ENCODE data around the gene CFAP410.
"Not testable (repeated sequence)": the region's sequence is repeated elsewhere in the genome, so short reads cannot be mapped to it uniquely, and the experiment has no call there.

Gene CFAP410

DNA sequence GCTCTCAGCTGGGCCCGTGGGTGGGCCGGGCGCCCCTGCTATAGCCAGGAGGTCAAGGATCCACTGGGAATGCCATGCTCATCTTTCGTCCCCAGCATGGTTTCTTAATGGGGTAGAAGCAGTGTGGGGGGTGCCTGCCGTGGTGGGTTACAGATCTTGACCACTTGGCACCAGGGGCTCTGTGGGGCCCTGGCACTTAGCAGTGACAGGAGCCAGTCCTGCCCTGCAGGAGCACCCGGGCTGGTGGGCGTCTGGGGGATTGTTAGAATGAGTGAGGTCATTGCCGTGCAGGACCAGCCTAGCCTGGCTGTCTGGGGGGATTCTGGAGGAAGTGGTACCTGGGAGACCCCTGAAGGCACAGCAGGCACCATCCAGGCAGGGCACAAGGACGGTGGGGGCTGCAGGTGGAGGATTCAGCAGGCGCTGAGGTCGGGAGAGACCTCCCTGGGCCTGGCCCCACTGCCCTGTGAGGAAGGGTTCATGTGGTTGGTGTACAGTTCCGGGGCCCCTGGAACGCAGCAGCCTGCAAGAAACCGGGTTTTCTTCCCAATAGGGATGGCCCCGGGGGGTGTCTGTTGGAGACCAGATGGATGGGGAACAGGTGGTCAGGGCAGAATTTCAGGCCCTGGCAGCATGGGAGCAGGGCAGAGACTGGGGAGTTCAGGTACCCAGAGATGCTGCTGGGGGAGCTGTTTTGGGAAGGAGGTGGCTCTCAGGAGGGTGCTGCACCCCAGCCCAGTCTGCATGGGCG lies 48.7 kb downstream of the CFAP410 start:
- no peaks in the 10 kb centered on the region for H3K9me3 ChIP-seq (ENCODE audit: insufficient read depth, low read depth, low read length)
- H3K36me3 ChIP-seq (ENCODE audit: insufficient read depth, low read depth, low read length) = no peaks in the 10 kb centered on the region
- H3K27me3 ChIP-seq (ENCODE audit: insufficient read depth, low read length) = peaks cover 14% of the 10 kb centered on the region
- no peak overlapping the region for H3K4me3 ChIP-seq (ENCODE audit: low read length)
- no peak overlapping the region for H3K27ac ChIP-seq (ENCODE audit: low read length)
- H3K9ac ChIP-seq (ENCODE audit: low read depth, low read length) = no peak overlapping the region
- H3K4me1 ChIP-seq (ENCODE audit: insufficient read depth, low read length) = no peaks in the 10 kb centered on the region

DNA sequence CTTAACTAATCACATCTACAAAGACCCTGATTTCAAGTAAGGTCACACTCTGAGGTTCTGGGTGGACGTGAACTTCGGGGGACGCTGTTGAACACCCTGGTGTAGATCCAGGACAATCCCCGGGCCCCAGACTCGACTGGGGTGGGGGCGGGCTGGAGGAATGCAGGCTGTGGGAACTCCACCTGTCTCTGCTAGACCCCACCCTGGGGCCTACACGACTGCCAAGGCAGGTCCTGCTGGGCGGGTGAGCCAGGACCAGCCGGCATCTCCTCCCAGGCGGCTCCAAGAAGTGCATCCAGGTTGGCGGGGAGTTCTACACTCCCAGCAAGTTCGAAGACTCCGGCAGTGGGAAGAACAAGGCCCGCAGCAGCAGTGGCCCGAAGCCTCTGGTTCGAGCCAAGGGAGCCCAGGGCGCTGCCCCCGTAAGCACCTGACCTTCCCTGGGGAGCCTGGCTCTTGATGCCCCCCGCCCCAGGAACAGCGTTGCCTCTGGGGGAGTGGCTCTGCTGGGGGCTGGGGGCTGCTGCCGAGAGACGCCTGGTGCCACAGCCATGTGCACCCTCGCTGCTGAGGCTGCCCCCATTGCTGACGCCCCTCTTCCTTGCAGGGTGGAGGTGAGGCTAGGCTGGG lies 49.7 kb downstream of the CFAP410 start:
- Histone ChIP-seq H3K9me3 (ENCODE audit: insufficient read depth, low read depth, low read length) (no peaks in the 10 kb centered on the region), H3K4me1 (ENCODE audit: insufficient read depth, low read length) (peaks cover under 1% of the 10 kb centered on the region; the same call in 1 of the 2 replicates), H3K36me3 (ENCODE audit: insufficient read depth, low read depth, low read length) (no peaks in the 10 kb centered on the region), H3K4me3 (ENCODE audit: low read length) (no peak overlapping the region), H3K9ac (ENCODE audit: low read depth, low read length) (no peak overlapping the region), H3K27me3 (ENCODE audit: insufficient read depth, low read length) (peaks cover 24% of the 10 kb centered on the region), H3K27ac (ENCODE audit: low read length) (no peak overlapping the region)

GRCh38 chr21:44288251-44289110 lies 50.7 kb downstream of the CFAP410 start:
- Histone ChIP-seq H3K27ac (ENCODE audit: low read length) (no peak overlapping the region), H3K36me3 (ENCODE audit: insufficient read depth, low read depth, low read length) (no peaks in the 10 kb centered on the region), H3K9ac (ENCODE audit: low read depth, low read length) (no peak overlapping the region), H3K9me3 (ENCODE audit: insufficient read depth, low read depth, low read length) (no peaks in the 10 kb centered on the region), H3K4me3 (ENCODE audit: low read length) (no peak overlapping the region), H3K27me3 (ENCODE audit: insufficient read depth, low read length) (peaks cover 32% of the 10 kb centered on the region), H3K4me1 (ENCODE audit: insufficient read depth, low read length) (peaks cover 11% of the 10 kb centered on the region)

DNA sequence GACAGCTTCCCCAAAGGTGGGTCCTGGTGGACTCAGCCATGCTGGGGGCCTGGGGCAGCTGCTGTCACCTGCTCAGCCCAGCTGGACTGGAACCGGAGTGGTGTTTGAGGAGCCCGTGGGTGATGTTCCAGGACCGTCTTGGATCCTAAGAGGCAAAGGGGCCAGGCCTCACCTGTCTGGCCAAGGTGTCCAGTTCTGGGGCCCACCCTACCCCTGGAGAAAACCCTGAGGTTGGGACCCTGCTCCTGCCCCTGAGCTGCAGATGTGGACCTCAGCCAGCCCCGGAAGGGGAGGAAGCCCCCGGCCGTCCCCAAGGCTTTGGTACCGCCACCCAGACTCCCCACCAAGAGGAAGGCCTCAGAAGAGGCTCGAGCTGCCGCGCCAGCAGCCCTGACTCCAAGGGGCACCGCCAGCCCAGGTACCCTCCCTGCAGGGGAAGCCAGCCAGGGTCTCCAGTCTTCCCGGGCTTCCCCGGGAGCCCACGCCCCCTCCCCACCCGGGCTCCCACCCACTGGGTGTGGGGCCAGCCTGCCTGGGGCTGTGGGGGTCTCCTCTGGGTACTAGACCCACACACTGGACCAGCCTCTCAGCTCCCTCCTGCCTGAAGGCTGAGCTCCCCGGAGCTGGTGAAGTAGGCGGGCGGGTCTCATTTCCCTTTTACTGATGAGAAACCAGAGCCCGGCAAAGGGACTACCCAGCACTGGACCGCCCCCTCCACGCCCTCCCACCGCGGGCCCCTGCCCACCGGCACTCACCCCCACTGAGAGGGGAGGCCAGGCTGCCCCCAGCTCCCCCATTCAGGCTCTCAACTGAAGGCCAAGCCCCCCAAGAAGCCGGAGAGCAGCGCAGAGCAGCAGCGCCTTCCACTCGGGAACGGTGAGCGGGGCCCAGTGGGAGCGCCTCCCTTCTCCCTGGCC lies 52.2 kb downstream of the CFAP410 start:
- Histone ChIP-seq H3K4me1 (ENCODE audit: insufficient read depth, low read length) (peaks cover 14% of the 10 kb centered on the region), H3K9me3 (ENCODE audit: insufficient read depth, low read depth, low read length) (no peaks in the 10 kb centered on the region), H3K9ac (ENCODE audit: low read depth, low read length) (no peak overlapping the region), H3K27ac (ENCODE audit: low read length) (no peak overlapping the region), H3K27me3 (ENCODE audit: insufficient read depth, low read length) (peaks cover 32% of the 10 kb centered on the region), H3K36me3 (ENCODE audit: insufficient read depth, low read depth, low read length) (no peaks in the 10 kb centered on the region), H3K4me3 (ENCODE audit: low read length) (no peak overlapping the region)

GRCh38 chr21:44286086-44286715 lies 53.0 kb downstream of the CFAP410 start:
- Histone ChIP-seq H3K36me3 (ENCODE audit: insufficient read depth, low read depth, low read length) (no peaks in the 10 kb centered on the region), H3K9me3 (ENCODE audit: insufficient read depth, low read depth, low read length) (no peaks in the 10 kb centered on the region), H3K27ac (ENCODE audit: low read length) (no peak overlapping the region), H3K27me3 (ENCODE audit: insufficient read depth, low read length) (peaks cover 32% of the 10 kb centered on the region), H3K4me3 (ENCODE audit: low read length) (peak overlapping the region; percentile 52; the same call in 1 of the 2 replicates), H3K9ac (ENCODE audit: low read depth, low read length) (no peak overlapping the region), H3K4me1 (ENCODE audit: insufficient read depth, low read length) (peaks cover 14% of the 10 kb centered on the region)

- Histone ChIP-seq H3K27ac (ENCODE audit: low read length) (no peak within 1 kb of the TSS), H3K4me1 (ENCODE audit: insufficient read depth, low read length) (peaks cover 14% of the 10 kb centered on the region), H3K9ac (ENCODE audit: low read depth, low read length) (no peak within 1 kb of the TSS), H3K36me3 (ENCODE audit: insufficient read depth, low read depth, low read length) (no peaks in the 10 kb centered on the region), H3K4me3 (ENCODE audit: low read length) (peak within 1 kb of the TSS; percentile 52; the same call in 1 of the 2 replicates), H3K27me3 (ENCODE audit: insufficient read depth, low read length) (peaks cover 32% of the 10 kb centered on the region), H3K9me3 (ENCODE audit: insufficient read depth, low read depth, low read length) (no peaks in the 10 kb centered on the region)
Observed at GRCh38 chr21:44285138-44285992, 53.8 kb downstream of the CFAP410 start, which contains the start of gene AIRE. Gene AIRE, plus strand, starts transcription at chr21:44285876. Its CDS starts 131 bp downstream, at chr21:44286007.

- Histone ChIP-seq H3K9me3 (ENCODE audit: insufficient read depth, low read depth, low read length) (no peaks in the 10 kb centered on the region), H3K27me3 (ENCODE audit: insufficient read depth, low read length) (peaks cover 32% of the 10 kb centered on the region), H3K4me1 (ENCODE audit: insufficient read depth, low read length) (peaks cover 14% of the 10 kb centered on the region), H3K4me3 (ENCODE audit: low read length) (no peak overlapping the region), H3K27ac (ENCODE audit: low read length) (no peak overlapping the region), H3K9ac (ENCODE audit: low read depth, low read length) (no peak overlapping the region), H3K36me3 (ENCODE audit: insufficient read depth, low read depth, low read length) (no peaks in the 10 kb centered on the region)
Observed at GRCh38 chr21:44283948-44284347, 55.2 kb downstream of the CFAP410 start.

DNA sequence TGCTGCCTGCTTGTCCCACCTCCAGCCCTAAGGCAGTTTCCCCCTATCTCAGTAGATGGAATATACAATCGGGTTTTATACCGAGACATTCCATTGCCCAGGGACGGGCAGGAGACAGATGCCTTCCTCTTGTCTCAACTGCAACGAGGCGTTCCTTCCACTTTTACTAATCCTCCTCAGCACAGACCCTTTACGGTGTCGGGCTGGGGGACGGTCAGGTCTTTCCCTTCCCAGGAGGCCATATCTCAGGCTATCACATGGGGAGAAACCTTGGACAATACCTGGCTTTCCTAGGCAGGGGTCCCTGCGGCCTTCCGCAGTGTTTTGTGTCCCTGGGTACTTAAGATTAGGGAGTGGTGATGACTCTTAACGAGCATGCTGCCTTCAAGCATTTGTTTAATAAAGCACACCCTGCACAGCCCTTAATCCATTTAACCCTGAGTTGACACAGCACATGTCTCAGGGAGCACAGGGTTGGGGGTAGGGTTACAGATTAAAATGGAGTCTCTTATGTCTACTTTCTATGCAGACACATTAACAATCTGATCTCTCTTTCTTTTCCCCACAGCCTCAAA lies 55.9 kb downstream of the CFAP410 start:
- H3K27ac ChIP-seq (ENCODE audit: low read length); H3K9ac ChIP-seq (ENCODE audit: low read depth, low read length); H3K4me3 ChIP-seq (ENCODE audit: low read length); H3K9me3 ChIP-seq (ENCODE audit: insufficient read depth, low read depth, low read length); H3K36me3 ChIP-seq (ENCODE audit: insufficient read depth, low read depth, low read length): not testable (repeated sequence)
- Histone ChIP-seq H3K4me1 (ENCODE audit: insufficient read depth, low read length) (peaks cover 14% of the 10 kb centered on the region), H3K27me3 (ENCODE audit: insufficient read depth, low read length) (peaks cover 32% of the 10 kb centered on the region)

DNA sequence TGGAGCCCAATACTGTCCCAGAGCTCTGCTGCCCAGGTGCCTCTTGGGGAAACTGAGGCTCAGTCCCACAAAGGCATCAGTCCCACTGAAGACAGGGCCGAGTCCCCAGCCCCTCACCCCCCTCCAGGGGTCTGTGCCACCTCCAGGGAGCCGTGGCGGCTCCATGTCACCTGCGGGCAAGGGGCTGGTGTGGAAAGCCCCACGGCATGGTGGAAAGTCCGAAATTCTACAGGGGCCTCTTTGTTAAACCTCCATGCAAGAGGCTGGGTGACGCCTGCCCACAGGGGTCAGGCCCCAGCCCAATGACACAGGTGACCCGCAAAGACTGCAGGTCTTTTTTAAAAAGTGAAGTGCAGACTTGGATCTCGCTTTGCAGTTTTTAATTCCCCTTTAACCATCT lies 56.8 kb downstream of the CFAP410 start:
- H3K36me3 ChIP-seq (ENCODE audit: insufficient read depth, low read depth, low read length) = no peaks in the 10 kb centered on the region
- peaks cover 32% of the 10 kb centered on the region for H3K27me3 ChIP-seq (ENCODE audit: insufficient read depth, low read length)
- H3K27ac ChIP-seq (ENCODE audit: low read length) = no peak overlapping the region

GRCh38 chr21:44281801-44282200 lies 57.4 kb downstream of the CFAP410 start:
- Histone ChIP-seq H3K4me3 (ENCODE audit: low read length) (no peak overlapping the region), H3K9me3 (ENCODE audit: insufficient read depth, low read depth, low read length) (no peaks in the 10 kb centered on the region), H3K36me3 (ENCODE audit: insufficient read depth, low read depth, low read length) (no peaks in the 10 kb centered on the region), H3K27me3 (ENCODE audit: insufficient read depth, low read length) (peaks cover 31% of the 10 kb centered on the region), H3K27ac (ENCODE audit: low read length) (no peak overlapping the region), H3K4me1 (ENCODE audit: insufficient read depth, low read length) (peaks cover 14% of the 10 kb centered on the region), H3K9ac (ENCODE audit: low read depth, low read length) (no peak overlapping the region)

More for the DNA sequence above, 56.8 kb downstream of the CFAP410 start:
- Histone ChIP-seq H3K4me1 (ENCODE audit: insufficient read depth, low read length) (peaks cover 14% of the 10 kb centered on the region), H3K9me3 (ENCODE audit: insufficient read depth, low read depth, low read length) (no peaks in the 10 kb centered on the region), H3K9ac (ENCODE audit: low read depth, low read length) (no peak overlapping the region), H3K4me3 (ENCODE audit: low read length) (no peak overlapping the region)

Measured in iPS-20b (cell line).